Erythroblast (primary cell): Measurements from ENCODE around the gene CDKN2B-AS1.

Experiments used
- GATA1 ChIP-seq: IDR thresholded peaks from 2 replicates; pipeline ENCODE4 v1.6.1; 2011; ENCODE audit warnings: low read depth, mild to moderate bottlenecking, control low read depth, low read length, moderate library complexity
- POLR2A ChIP-seq: IDR thresholded peaks from 2 replicates; pipeline ENCODE4 v1.6.1; 2011; ENCODE audit warnings: mild to moderate bottlenecking, low read length

DNA sequence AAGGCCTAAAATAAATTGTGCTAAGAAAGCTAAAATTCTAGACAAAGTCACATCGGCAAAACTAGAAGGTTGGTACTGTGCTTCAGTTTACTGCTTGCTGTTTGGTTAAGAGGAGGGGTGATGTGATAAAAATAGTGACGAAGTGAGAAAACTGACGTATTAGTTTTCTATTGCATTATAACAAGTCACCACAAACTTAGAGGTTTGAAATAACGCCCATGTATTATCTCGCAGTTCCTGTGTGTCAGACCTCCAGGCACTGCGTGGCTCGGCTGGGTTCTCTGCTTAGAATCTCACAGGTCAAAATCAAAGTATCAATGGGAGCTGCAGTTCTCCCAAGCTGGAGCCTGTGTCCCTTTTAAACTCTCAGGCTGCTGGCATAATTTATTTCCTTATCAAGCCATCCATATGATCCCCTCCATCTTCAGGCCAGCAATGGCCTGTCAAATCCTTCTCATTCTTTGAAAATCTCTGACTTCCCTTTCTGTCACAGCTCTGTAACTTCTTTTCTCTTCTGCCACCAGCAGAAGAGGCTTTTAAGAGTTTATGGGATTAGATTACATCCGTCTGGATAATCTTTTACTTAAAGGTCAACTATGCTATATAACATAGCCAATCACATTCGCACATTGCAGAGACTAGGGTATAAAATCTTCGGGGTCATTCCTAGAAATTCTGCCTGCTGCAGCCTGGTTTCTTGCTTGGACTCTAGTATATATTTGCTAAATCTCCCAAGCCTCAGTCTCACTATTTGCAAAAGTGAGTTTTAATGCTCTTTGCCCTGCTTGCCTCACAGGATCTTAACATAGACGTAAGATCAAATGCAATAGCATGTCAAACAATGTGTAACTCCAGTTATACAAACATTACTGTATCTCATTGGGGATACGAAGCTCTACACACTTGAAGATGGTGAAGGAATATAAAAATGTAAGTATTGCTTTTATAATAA is 118.6 kb downstream of the CDKN2B-AS1 start:
- no peak for TF ChIP-seq POLR2A
- no peak for TF ChIP-seq GATA1
